Activated CD4-positive, alpha-beta memory T cell treated with anti-CD3 and anti-CD28 coated beads, Interleukin-2, amount 10 ng/mL, durations not matched to agents 7 days and 5 days (primary cell): ENCODE results near the gene CTDSP2. TPM values are rescaled to one million over a fixed set of nuclear protein-coding genes. Genes with fewer than 3 reads are reported as not detected.

Experiments used
- CTCF ChIA-PET: fragments of 350-600 bp; sonication (Branson Sonifier 250); formaldehyde crosslinking; loops from one replicate; lab custom pipeline; 2021; ENCODE audit warnings: antibody characterized with exemption, inconsistent platforms; lab: Charles Lee
- POLR2A ChIA-PET: fragments of 350-600 bp; sonication (Branson Sonifier 250); formaldehyde crosslinking; loops from one replicate; lab custom pipeline; 2021; ENCODE audit warnings: antibody characterized with exemption; lab: Charles Lee
- DNase-seq: peaks from one replicate; pipeline ENCODE4 v3.0.0-alpha.2; 2020
- H3K27ac Mint-ChIP-seq: one replicate; pipeline ENCODE4 v1.8.0; 2021; ENCODE audit warnings: mild to moderate bottlenecking, mixed read lengths
- H3K27me3 Mint-ChIP-seq: one replicate; pipeline ENCODE4 v1.8.0; 2021; ENCODE audit warnings: mixed read lengths
- H3K36me3 Mint-ChIP-seq: one replicate; pipeline ENCODE4 v1.8.0; 2021; ENCODE audit warnings: low read depth, mixed read lengths
- H3K4me1 Mint-ChIP-seq: one replicate; pipeline ENCODE4 v1.8.0; 2021; ENCODE audit warnings: mixed read lengths
- H3K4me3 Mint-ChIP-seq: one replicate; pipeline ENCODE4 v1.8.0; 2021; ENCODE audit warnings: mild to moderate bottlenecking, mixed read lengths
- H3K9me3 Mint-ChIP-seq: one replicate; pipeline ENCODE4 v1.8.0; 2021; ENCODE audit warnings: mixed read lengths
- total RNA-seq, 2 experiments: library from RNA; stranded (reverse); gene quantifications; one replicate each; pipeline ENCODE4 v1.2.3, GENCODE V29; 2021

The CTDSP2 gene, protein sequence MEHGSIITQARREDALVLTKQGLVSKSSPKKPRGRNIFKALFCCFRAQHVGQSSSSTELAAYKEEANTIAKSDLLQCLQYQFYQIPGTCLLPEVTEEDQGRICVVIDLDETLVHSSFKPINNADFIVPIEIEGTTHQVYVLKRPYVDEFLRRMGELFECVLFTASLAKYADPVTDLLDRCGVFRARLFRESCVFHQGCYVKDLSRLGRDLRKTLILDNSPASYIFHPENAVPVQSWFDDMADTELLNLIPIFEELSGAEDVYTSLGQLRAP
- total RNA-seq = 100 to 1,000 TPM; 137 to 141 TPM

DNA sequence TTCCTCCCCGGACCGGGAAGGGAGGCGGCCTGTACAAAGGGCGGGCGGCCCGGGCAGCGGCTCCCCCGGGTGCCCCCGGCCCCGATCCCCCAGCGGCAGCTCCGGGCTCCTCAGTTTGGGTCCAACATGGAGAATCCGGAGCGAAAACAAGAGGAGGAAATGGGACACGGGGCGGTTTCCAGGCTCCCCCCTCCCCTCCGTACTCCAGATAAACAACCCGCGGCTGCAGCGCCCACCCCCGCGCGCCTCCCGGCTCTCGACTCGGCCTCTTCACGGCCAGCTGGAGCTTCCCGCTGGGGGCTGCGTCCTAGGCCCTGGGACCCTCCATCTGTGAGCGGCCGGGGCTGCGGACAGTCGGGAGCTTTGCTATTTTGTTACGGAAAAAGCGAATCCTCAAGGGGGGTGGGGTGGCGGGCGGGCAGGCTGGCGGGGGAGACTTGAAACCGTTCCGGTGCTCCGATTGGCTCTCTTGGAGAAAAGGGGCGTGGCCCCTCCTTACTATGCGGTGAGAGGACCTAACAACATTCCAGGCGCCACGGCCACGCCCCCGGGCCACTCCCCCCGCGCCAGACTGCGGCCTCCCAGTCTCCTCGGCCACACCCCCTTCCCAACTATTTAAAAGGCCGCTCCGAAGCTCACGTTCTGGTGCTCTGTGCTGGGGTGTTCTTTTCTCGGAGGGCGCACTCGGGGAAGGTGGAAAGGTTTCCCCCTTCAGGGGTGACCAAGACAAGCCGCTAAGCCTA lies at the start of gene CTDSP2:
CTDSP2 (minus strand) TSS at position 153 of the 743 bp plus-strand sequence. CDS start 294 bp downstream, outside the sequence.
- DNase-seq = peak; percentile 89
- H3K27me3 Mint-ChIP-seq = peaks cover 24% of the 10 kb centered on the region
- ChIA-PET CTCF (interaction anchor here (0.9 to 3.9 kb wide), 8 partner anchors 10 to 90 kb away, joined by 3 to 23 read pairs (median 4); partner anchors contain the start of gene TSFM), POLR2A (interaction anchor here (1.0 to 6.7 kb wide), 8 partner anchors 12 to 95 kb away, joined by 3 to 74 read pairs (median 6); partner anchors contain the start of genes ATP23 and TSFM)
- peaks cover 33% of the 10 kb centered on the region for H3K4me1 Mint-ChIP-seq
- peak within 1 kb of the TSS; percentile 64 for H3K27ac Mint-ChIP-seq
- peak within 1 kb of the TSS; percentile 80 for H3K4me3 Mint-ChIP-seq
- H3K36me3 Mint-ChIP-seq = peaks cover 14% of the 10 kb centered on the region
- H3K9me3 Mint-ChIP-seq = no peaks in the 10 kb centered on the region

DNA sequence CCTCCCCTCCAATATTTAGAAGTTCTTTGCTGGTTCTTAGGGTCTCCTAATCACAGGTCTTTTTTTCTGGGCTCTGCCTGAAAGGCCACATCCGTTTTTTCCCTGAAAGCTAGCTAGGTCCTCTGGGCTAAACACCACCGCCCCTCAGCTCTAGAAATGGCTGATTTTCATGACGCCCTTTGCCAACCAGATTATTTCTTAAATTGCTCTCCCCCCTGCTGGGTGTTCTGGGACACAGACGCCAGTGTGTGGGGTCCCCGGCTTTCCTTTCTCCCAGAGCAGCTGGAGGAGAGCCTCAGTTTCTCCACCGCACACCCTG lies 49.5 kb upstream of the CTDSP2 start:
- no peaks in the 10 kb centered on the region for H3K36me3 Mint-ChIP-seq

DNA sequence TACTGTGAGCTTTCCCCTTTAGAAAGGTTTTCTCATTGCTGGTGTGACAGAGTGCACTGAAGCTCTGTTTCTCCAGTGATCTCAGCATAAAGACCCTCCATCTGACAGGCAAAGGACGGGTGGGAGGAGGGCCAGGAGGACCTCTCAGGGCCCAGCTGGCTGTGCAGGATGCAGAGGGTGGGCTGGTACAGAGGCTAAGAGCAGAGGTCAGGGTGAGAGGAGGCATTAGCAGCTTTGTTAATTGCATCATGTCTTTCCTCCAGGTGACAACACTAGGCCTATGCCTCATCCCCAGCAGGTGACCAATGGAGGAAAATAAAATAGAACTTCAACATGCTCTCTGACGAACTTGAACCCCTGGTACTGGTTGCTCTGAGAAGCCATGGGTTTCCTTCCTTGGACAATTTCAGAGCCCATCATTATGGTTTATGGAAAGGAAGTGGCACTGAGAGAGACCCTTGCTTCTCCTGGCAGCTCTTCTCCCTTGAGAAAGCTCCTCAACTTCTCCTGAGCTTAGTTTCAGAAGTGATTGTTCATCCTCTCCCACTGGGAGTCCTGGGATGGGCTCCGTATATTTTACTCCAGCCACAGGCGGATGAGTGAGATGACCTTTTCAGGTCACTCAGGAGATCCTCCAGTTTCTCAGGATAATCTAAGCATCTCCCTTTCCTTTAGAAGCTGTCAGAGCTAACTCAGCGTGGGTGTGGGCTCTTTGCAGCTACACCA lies 49.0 kb upstream of the CTDSP2 start:
- H3K27me3 Mint-ChIP-seq = peaks cover 3% of the 10 kb centered on the region
- H3K36me3 Mint-ChIP-seq = no peaks in the 10 kb centered on the region
- ChIA-PET POLR2A (interaction anchor here (1.0 to 6.2 kb wide), 5 partner anchors 26 to 154 kb away, joined by 3 to 74 read pairs (median 5); partner anchors contain the start of genes ATP23, CTDSP2, EEF1AKMT3 and METTL1), CTCF (interaction anchor here (0.9 to 6.1 kb wide), 9 partner anchors 9 to 139 kb away, joined by 3 to 36 read pairs (median 6); partner anchors contain the start of gene TSFM)
- no peak overlapping the region for H3K27ac Mint-ChIP-seq
- H3K9me3 Mint-ChIP-seq = no peaks in the 10 kb centered on the region
- H3K4me1 Mint-ChIP-seq = peaks cover 58% of the 10 kb centered on the region
- H3K4me3 Mint-ChIP-seq = peak overlapping the region; percentile 17
- DNase-seq = no peak

More for the DNA sequence above, 49.5 kb upstream of the CTDSP2 start:
- CTCF ChIA-PET = interaction anchor here (0.6 to 6.1 kb wide), 9 partner anchors 9 to 139 kb away, joined by 4 to 36 read pairs (median 8); partner anchors contain the start of gene TSFM
- H3K27me3 Mint-ChIP-seq = peaks cover 3% of the 10 kb centered on the region
- H3K4me3 Mint-ChIP-seq = no peak overlapping the region
- DNase-seq = no peak
- H3K27ac Mint-ChIP-seq = no peak overlapping the region
- H3K9me3 Mint-ChIP-seq = no peaks in the 10 kb centered on the region
- peaks cover 58% of the 10 kb centered on the region for H3K4me1 Mint-ChIP-seq
- POLR2A ChIA-PET = interaction anchor here (1.0 to 6.2 kb wide), 7 partner anchors 26 to 154 kb away, joined by 3 to 74 read pairs (median 4); partner anchors contain the start of genes ATP23, CTDSP2 and TSFM

- Mint-ChIP-seq H3K9me3 (no peaks in the 10 kb centered on the region), H3K27me3 (peaks cover 8% of the 10 kb centered on the region), H3K36me3 (no peaks in the 10 kb centered on the region), H3K4me1 (peaks cover 55% of the 10 kb centered on the region), H3K4me3 (no peak overlapping the region), H3K27ac (no peak overlapping the region)
- no peak for DNase-seq
- ChIA-PET CTCF (interaction anchor here (0.7 to 6.1 kb wide), 5 partner anchors 10 to 112 kb away, joined by 3 to 36 read pairs (median 6); partner anchors contain the start of gene TSFM), POLR2A (interaction anchor here (0.6 to 6.2 kb wide), 5 partner anchors 17 to 123 kb away, joined by 3 to 74 read pairs (median 5); partner anchors contain the start of genes ATP23, CTDSP2, EEF1AKMT3 and METTL1)
Observed at GRCh38 chr12:57894399-57895292, 48.1 kb upstream of the CTDSP2 start.

GRCh38 chr12:57893431-57894353 lies 47.2 kb upstream of the CTDSP2 start:
- no peak for DNase-seq
- peaks cover 49% of the 10 kb centered on the region for H3K4me1 Mint-ChIP-seq
- H3K27me3 Mint-ChIP-seq = peaks cover 8% of the 10 kb centered on the region
- H3K9me3 Mint-ChIP-seq = no peaks in the 10 kb centered on the region
- no peak overlapping the region for H3K4me3 Mint-ChIP-seq
- CTCF ChIA-PET = interaction anchor here (2.6 kb wide), 1 partner anchor 11 kb away, joined by 17 read pairs; no protein-coding TSS in a partner anchor
- no peak overlapping the region for H3K27ac Mint-ChIP-seq
- POLR2A ChIA-PET = interaction anchor here (1.6 to 3.2 kb wide), 2 partner anchors 29 to 47 kb away, joined by 6 to 15 read pairs; partner anchors contain the start of gene ATP23
- H3K36me3 Mint-ChIP-seq = no peaks in the 10 kb centered on the region

- H3K27ac Mint-ChIP-seq = no peak overlapping the region
- peaks cover 8% of the 10 kb centered on the region for H3K27me3 Mint-ChIP-seq
- H3K4me3 Mint-ChIP-seq = no peak overlapping the region
- no peak for DNase-seq
- no peaks in the 10 kb centered on the region for H3K36me3 Mint-ChIP-seq
- POLR2A ChIA-PET = interaction anchor here (0.8 to 1.6 kb wide), 3 partner anchors 15 to 49 kb away, joined by 3 to 6 read pairs (median 4); partner anchors contain the start of gene ATP23
- peaks cover 46% of the 10 kb centered on the region for H3K4me1 Mint-ChIP-seq
- no peaks in the 10 kb centered on the region for H3K9me3 Mint-ChIP-seq
- CTCF ChIA-PET = no interaction called here
Observed at GRCh38 chr12:57892232-57892972, 45.9 kb upstream of the CTDSP2 start.

- Mint-ChIP-seq H3K4me1 (peaks cover 41% of the 10 kb centered on the region), H3K27ac (no peak overlapping the region), H3K36me3 (no peaks in the 10 kb centered on the region), H3K9me3 (no peaks in the 10 kb centered on the region), H3K27me3 (peaks cover 7% of the 10 kb centered on the region), H3K4me3 (no peak overlapping the region)
- POLR2A ChIA-PET = interaction anchor here (0.8 kb wide), 1 partner anchor 50 kb away, joined by 3 read pairs; the partner anchor contains the start of gene ATP23
- CTCF ChIA-PET = no interaction called here
- no peak for DNase-seq
Observed at GRCh38 chr12:57891542-57892228, 45.2 kb upstream of the CTDSP2 start.

DNA sequence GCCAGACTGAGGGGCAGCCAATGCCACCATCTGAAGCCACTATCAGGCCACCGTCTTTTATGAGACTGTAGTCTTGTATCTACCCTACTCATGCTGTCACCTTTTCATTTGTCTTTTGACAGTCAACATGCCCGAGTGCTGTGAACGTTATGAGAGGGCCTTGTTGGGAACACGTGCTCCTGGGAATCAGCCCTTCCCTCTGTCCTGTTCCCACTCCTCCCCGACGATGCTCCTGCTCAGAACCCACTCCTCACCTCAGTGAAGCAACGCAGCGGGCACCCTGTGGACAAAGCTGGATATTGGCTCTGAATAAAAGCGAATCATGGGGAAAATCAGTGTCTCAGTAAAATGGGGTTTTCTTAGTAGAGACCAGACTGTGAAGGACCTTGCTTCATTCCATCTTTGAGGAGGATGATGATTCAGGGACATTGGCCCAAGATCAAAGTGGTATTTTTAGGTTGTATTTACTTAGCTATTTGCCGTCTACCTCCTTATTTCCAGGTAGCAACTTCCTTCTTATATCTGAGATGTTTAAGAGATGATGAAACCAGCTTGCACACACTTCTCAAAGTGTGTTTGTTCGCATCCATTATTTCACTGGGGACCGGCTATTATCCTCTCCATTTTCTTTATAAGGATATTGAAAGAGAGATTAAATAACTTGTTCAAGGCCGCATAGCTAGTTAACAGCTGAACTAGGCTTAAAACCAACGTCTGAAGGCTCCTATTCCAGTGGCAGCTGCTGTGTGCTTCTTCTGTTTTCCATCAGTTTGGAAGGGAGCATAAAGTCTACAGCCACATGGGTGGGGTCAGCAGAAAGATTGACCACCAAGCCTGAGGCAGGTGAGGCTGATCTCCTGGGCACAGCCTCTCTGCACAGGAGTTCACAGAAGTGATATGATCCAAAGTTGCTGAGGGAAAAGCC lies 43.9 kb upstream of the CTDSP2 start:
- DNase-seq = no peak
- Mint-ChIP-seq H3K9me3 (no peaks in the 10 kb centered on the region), H3K36me3 (no peaks in the 10 kb centered on the region), H3K4me3 (no peak overlapping the region), H3K4me1 (peaks cover 32% of the 10 kb centered on the region), H3K27me3 (peaks cover 6% of the 10 kb centered on the region), H3K27ac (no peak overlapping the region)
- POLR2A ChIA-PET = interaction anchor here (1.8 kb wide), 1 partner anchor 9 kb away, joined by 4 read pairs; no protein-coding TSS in a partner anchor
- CTCF ChIA-PET = no interaction called here

DNA sequence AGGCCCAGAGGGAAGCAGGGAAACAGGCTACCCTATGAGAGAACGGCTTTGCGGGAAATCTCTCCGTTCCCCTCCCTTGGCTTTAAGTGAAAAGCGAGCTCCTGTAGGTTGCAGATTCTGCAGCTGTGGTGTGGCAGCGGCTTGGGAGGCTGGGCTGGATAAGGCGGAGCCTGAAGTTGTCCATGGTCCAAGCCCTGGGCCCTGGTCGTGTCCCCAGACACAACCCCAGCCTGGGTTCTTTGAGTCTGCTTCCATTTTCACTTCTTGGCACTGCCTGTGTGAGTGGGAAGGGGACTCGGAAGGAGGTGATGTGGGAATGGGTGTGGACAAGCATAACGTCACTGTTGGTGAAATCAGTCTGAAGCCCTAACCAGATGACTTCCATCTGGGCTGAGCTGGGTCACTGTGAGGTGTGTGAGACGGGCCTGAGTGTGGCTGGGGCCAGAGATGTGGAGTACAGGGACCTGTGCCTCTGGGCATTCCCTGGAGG lies 43.0 kb upstream of the CTDSP2 start:
- no peaks in the 10 kb centered on the region for H3K9me3 Mint-ChIP-seq
- no peak overlapping the region for H3K27ac Mint-ChIP-seq
- H3K4me1 Mint-ChIP-seq = peaks cover 23% of the 10 kb centered on the region
- H3K27me3 Mint-ChIP-seq = peaks cover 6% of the 10 kb centered on the region
- ChIA-PET CTCF (interaction anchor here (0.9 to 1.7 kb wide), 3 partner anchors 9 to 15 kb away, joined by 3 to 5 read pairs (median 4); no protein-coding TSS in a partner anchor), POLR2A (interaction anchor here (1.8 kb wide), 1 partner anchor 10 kb away, joined by 4 read pairs; no protein-coding TSS in a partner anchor)
- H3K4me3 Mint-ChIP-seq = no peak overlapping the region
- no peak for DNase-seq
- H3K36me3 Mint-ChIP-seq = no peaks in the 10 kb centered on the region
